Gastroesophageal sphincter (tissue), 4 donors: Measurements from ENCODE around the gene AMH. TPM values are rescaled to one million over a fixed set of nuclear protein-coding genes. Genes with fewer than 3 reads are reported as not detected.

ENCODE experiments used
- ATAC-seq: fragments of 150-250 bp; one replicate; pipeline ENCODE4 v1.9.1; 2016; ENCODE audit warnings: mild to moderate bottlenecking, moderate library complexity
- H3K27ac ChIP-seq, 4 donors: fragments of 200-600 bp; sonication (generic) in 3 of 4; 1 replicate in 3 of 4; 2 replicates in 1 of 4; pipeline ENCODE4 v1.5.1; 2016 to 2019
- H3K27me3 ChIP-seq: fragments of 200-600 bp; sonication (generic); one replicate; pipeline ENCODE4 v1.5.1; 2019
- H3K36me3 ChIP-seq, 2 donors: fragments of 200-600 bp; sonication (generic); one replicate each; pipeline ENCODE4 v1.5.1; 2019; ENCODE audit warnings: control low read depth in 1 of 2
- H3K4me1 ChIP-seq, 3 donors: fragments of 200-600 bp; sonication (generic); 1 replicate in 2 of 3; 2 replicates in 1 of 3; pipeline ENCODE4 v1.5.1; 2016 to 2019; ENCODE audit warnings: control low read depth in 2 of 3
- H3K4me3 ChIP-seq, 2 donors: fragments of 200-600 bp; sonication (generic); one replicate each; pipeline ENCODE4 v1.5.1; 2019; ENCODE audit warnings: mild to moderate bottlenecking in 1 of 2, moderate library complexity in 1 of 2
- H3K9me3 ChIP-seq, 3 donors: fragments of 200-600 bp; sonication (generic); one replicate each; pipeline ENCODE4 v1.5.1; 2017 to 2019; ENCODE audit warnings: control low read depth in 2 of 3
- CTCF ChIP-seq, 4 experiments: fragments of 200-600 bp in 2 of 4; fragments of 450-650 bp in 2 of 4; sonication (generic) in 1 of 4; IDR thresholded peaks; one replicate each; pipeline ENCODE4 v1.5.1; 2017 to 2019; ENCODE audit warnings: antibody characterized with exemption in 4 of 4, mild to moderate bottlenecking in 2 of 4, moderate library complexity in 2 of 4
- EP300 ChIP-seq: sonication (generic); formaldehyde crosslinking; IDR thresholded peaks from one replicate; pipeline ENCODE4 v1.6.1; 2017; ENCODE audit warnings: antibody characterized with exemption, mild to moderate bottlenecking
- POLR2A ChIP-seq, 2 donors: fragments of 450-650 bp; IDR thresholded peaks; one replicate each; pipeline ENCODE4 v1.6.1; 2017; ENCODE audit warnings: antibody characterized with exemption in 2 of 2, mild to moderate bottlenecking in 2 of 2, moderate library complexity in 1 of 2
- POLR2AphosphoS5 ChIP-seq: sonication (generic); formaldehyde crosslinking; IDR thresholded peaks from one replicate; pipeline ENCODE4 v1.6.1; 2017; ENCODE audit warnings: antibody characterized with exemption
- WGBS, 2 donors: methylation state at CpG; one replicate each; pipeline ENCODE4 v1.1.5; 2018; ENCODE audit warnings: low coverage in 1 of 2; 5-methylcytosine and 5-hydroxymethylcytosine counted together
- total RNA-seq, 4 donors: library from RNA; depleted of rRNA; stranded (reverse); fragments of >200 nt; gene quantifications; one replicate each; pipeline ENCODE4 v1.1.0, GENCODE V29; 2016

AMH gene
- total RNA-seq, 4 donors from 2014 or later = 0.23 to 1.2 (median 0.47) TPM

- H3K4me3 ChIP-seq = peak overlapping the region in 1 of 2 donors; percentile 46
- no peaks in the 10 kb centered on the region for H3K9me3 ChIP-seq
- peaks cover 2% of the 10 kb centered on the region for H3K27me3 ChIP-seq
- 66 to 68% methylated on average over 9 to 10 of the region's 11 CpGs for WGBS, 2 donors
- H3K36me3 ChIP-seq = no peaks in the 10 kb centered on the region
- H3K27ac ChIP-seq = peak overlapping the region in 1 of 4 donors; percentile 66
- no peak for TF ChIP-seq EP300
- no peak for ATAC-seq
- peaks cover 0 to 22% (median 0%) of the 10 kb centered on the region in 3 donors for H3K4me1 ChIP-seq
Measured at GRCh38 chr19:2282862-2283237, 33.7 kb downstream of the AMH start.

DNA sequence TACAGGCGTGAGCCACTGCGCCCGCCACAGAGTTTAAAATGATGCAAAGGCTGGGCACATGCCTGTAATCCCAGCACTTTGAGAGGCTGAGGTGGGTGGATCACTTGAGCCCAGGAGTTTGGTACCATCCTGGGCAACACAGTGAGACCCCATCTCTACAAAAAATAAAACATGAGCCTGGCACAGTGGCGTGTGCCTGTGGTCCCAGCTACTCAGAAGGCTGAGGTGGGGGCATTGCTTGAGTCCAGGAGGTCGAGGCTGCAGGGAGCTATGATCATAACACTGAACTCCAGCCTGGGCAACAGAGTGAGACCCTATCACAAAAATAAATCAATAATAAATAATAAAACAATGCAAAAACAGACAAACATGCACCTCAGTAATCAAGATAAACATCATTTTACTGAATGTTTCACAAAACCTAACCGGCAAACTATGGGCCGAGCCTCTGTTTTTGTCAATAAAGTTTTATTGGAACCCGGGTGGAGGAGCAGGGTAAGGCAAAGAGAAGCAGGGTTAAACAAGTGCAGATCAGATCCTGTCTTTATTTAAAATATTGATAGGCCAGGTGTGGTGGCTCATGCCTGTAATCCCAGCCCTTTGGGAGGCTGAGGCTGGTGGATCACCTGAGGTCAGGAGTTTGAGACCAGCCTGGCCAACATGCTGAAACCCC, 34.8 kb downstream of the AMH start:
- no peak for ATAC-seq
- no peak overlapping the region for H3K27ac ChIP-seq

GRCh38 chr19:2286402-2287140, 37.4 kb downstream of the AMH start:
- 87 to 100% methylated on average over 1 to 9 of the region's 20 CpGs for WGBS, 2 donors
- Histone ChIP-seq H3K36me3 (no peaks in the 10 kb centered on the region), H3K4me1 (peaks cover 0 to 39% (median 22%) of the 10 kb centered on the region in 3 donors), H3K27me3 (peaks cover 39% of the 10 kb centered on the region), H3K9me3 (no peaks in the 10 kb centered on the region), H3K27ac (no peak overlapping the region), H3K4me3 (no peak overlapping the region)
- TF ChIP-seq POLR2A (IDR thresholded peaks at IDR 0.05) = no peak
- TF ChIP-seq EP300 = no peak
- no peak for TF ChIP-seq CTCF (IDR thresholded peaks at IDR 0.05)
- no peak for TF ChIP-seq POLR2AphosphoS5
- no peak for ATAC-seq

More for the DNA sequence above, 34.8 kb downstream of the AMH start:
- TF ChIP-seq CTCF (IDR thresholded peaks at IDR 0.05) (no peak), POLR2AphosphoS5 (no peak), EP300 (no peak), POLR2A (IDR thresholded peaks at IDR 0.05) (no peak)
- H3K4me1 ChIP-seq = peaks cover 0 to 22% (median 0%) of the 10 kb centered on the region in 3 donors
- H3K36me3 ChIP-seq = no peaks in the 10 kb centered on the region
- WGBS, 2 donors = 88 to 96% methylated on average over 3 to 5 of the region's 8 CpGs
- H3K4me3 ChIP-seq = no peak overlapping the region
- peaks cover 13% of the 10 kb centered on the region for H3K27me3 ChIP-seq
- H3K9me3 ChIP-seq = no peaks in the 10 kb centered on the region

- Histone ChIP-seq H3K27ac (no peak overlapping the region), H3K27me3 (peaks cover 51% of the 10 kb centered on the region), H3K9me3 (no peaks in the 10 kb centered on the region), H3K36me3 (no peaks in the 10 kb centered on the region), H3K4me3 (no peak overlapping the region), H3K4me1 (peaks cover 0 to 30% (median 23%) of the 10 kb centered on the region in 3 donors)
- TF ChIP-seq CTCF (IDR thresholded peaks at IDR 0.05) (no peak), POLR2AphosphoS5 (no peak), EP300 (no peak), POLR2A (IDR thresholded peaks at IDR 0.05) (no peak)
- WGBS, 2 donors = 79 to 80% methylated on average over 2 of the region's 13 CpGs
- ATAC-seq = no peak
Measured at GRCh38 chr19:2287585-2288337, 38.6 kb downstream of the AMH start.

GRCh38 chr19:2288338-2288817, 39.3 kb downstream of the AMH start:
- no peaks in the 10 kb centered on the region for H3K36me3 ChIP-seq
- peaks cover 0 to 27% (median 23%) of the 10 kb centered on the region in 3 donors for H3K4me1 ChIP-seq
- no peak for ATAC-seq
- WGBS, 2 donors = no CpG with 5 or more reads among the region's 17 CpGs
- H3K27me3 ChIP-seq = peaks cover 58% of the 10 kb centered on the region
- no peak overlapping the region for H3K27ac ChIP-seq
- H3K4me3 ChIP-seq = no peak overlapping the region
- TF ChIP-seq POLR2A (IDR thresholded peaks at IDR 0.05) (no peak), EP300 (no peak), POLR2AphosphoS5 (no peak), CTCF (IDR thresholded peaks at IDR 0.05) (no peak)
- H3K9me3 ChIP-seq = no peaks in the 10 kb centered on the region
